ENCODE measurements around the gene RABEP2.

DNA sequence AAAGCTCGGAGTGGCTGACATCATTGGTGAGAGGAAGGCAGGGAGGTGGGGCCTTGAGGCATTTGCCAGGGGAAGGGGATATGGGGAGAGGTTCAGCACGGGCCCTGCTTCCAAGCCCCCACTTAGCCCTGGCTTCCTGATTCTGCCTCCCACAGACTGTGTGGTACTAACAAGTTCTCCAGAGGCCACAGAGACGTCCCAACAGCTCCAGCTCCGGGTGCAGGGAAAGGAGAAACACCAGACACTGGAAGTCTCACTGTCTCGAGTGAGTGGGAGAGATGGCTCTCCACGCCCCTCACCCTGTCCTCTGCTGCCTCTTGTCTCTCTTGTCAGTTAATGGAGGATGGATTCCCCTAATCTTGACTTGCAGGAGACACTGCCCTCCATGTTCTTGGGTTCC, 33.8 kb upstream of the RABEP2 start:
- TF ChIP-seq, protein P1, sequence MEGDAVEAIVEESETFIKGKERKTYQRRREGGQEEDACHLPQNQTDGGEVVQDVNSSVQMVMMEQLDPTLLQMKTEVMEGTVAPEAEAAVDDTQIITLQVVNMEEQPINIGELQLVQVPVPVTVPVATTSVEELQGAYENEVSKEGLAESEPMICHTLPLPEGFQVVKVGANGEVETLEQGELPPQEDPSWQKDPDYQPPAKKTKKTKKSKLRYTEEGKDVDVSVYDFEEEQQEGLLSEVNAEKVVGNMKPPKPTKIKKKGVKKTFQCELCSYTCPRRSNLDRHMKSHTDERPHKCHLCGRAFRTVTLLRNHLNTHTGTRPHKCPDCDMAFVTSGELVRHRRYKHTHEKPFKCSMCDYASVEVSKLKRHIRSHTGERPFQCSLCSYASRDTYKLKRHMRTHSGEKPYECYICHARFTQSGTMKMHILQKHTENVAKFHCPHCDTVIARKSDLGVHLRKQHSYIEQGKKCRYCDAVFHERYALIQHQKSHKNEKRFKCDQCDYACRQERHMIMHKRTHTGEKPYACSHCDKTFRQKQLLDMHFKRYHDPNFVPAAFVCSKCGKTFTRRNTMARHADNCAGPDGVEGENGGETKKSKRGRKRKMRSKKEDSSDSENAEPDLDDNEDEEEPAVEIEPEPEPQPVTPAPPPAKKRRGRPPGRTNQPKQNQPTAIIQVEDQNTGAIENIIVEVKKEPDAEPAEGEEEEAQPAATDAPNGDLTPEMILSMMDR (IDR thresholded peaks at IDR 0.05), result no peak
- no peak for TF ChIP-seq ZFX (IDR thresholded peaks at IDR 0.05; ENCODE audit: borderline replicate concordance)
